HG03354 (cell line): ENCODE measurements around the gene FTCDNL1.
A peak's percentile ranks its signal among the peaks of the same experiment; 100 is the strongest.

Experiments
- ATAC-seq: cut with Tn5 transposase; IDR thresholded peaks from one replicate; pipeline ENCODE4 v1.9.1; 2021; ENCODE audit warnings: mild to moderate bottlenecking; ENCODE audit not compliant: unreplicated experiment, poor library complexity, severe bottlenecking

FTCDNL1 gene

DNA sequence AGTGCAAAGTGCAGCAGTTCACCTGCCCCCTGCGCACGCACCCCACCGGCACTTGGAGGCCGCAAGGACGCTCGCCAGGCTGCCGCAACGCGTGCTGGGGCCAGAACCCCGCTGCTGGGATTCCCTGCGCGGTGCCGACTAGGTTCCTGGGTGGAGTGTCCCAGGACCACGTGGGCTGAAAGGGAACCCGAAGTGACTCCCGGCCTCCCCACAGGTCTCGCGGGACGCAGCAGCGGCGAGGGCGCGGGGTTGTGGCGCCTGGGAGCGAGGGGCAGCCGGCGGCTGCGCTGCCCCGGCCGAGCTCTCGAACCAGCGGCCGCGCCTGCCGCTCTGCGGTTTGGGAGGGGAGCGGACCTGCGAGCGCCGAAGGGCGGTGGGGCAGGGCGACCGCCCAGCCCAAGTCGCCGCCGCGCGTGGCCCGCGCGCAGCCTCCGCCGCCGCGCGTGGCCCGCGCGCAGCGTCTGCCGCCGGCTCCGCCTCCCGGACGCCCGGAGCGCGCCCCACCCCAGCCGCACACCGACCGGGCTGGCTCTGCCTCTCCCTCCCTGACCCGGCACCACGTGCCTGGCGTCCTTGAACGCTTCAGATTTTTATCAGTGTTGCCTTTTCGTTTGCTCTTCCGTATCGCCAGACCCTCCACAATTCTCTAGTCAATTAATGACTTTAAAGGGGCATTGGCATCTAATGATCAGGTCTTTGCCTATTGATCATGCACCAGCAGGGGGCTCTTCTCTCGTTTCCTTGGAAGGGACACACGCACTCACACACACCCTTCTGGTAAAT lies at the start of gene FTCDNL1:
TSS of gene FTCDNL1 (minus strand) at position 475 of the 783 bp plus-strand sequence. CDS start 2,230 bp downstream, outside the sequence.
- ATAC-seq, result peak; percentile 96

DNA sequence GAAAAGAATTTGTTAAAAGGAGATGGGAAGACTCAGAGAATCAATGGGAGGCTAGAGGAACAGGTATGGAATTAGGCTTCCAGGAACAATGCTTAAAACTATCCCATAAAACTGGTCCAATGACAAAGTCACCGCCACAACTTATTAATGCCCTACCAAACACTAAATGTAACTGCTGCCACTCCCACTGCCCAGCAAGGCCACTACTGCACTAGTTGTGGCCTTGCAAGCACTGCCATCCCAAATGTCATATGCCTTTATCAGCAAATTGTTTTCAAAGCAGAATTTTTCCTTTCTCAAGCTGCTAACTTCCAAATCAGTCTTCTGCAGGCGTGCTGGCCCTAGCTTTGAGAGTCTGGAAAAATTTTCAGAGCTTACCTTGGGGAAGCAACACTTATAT lies 45.6 kb upstream of the FTCDNL1 start:
- no peak for ATAC-seq

GRCh38 chr2:199895406-199895805 lies 44.4 kb upstream of the FTCDNL1 start:
- no peak for ATAC-seq

DNA sequence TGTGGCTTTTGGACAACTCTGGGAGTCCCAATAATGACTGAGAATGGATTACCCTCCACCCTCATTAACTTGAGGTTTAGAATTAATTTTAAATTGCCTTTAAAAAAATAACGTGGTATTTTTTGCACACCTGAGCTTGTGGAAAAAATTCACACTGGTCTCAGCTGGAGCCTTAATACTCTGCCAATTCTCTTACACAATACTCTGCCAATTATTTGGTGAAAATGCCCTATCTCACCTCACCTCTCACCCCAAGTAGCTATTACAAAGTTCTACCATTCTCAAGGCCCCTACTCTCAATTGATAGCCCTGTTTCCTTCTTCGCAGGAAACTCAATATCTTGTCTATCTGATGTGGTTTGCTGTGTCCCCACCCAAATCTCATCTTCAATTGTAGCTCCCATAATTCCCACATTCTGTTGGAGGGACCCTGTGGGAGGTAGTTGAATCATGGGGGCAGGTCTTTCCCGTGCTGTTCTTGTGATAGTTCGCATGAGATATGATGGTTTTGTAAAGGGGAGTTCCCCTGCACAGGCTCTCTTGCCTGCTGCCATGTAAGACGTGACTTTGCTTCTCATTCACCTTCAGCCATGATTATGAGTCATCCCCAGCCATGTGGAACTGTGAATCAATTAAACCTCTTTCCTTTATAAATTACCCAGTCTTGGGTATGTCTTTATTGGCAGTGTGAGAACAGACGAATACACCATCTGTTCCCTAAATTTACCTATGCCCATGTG lies 32.7 kb upstream of the FTCDNL1 start:
- no peak for ATAC-seq

DNA sequence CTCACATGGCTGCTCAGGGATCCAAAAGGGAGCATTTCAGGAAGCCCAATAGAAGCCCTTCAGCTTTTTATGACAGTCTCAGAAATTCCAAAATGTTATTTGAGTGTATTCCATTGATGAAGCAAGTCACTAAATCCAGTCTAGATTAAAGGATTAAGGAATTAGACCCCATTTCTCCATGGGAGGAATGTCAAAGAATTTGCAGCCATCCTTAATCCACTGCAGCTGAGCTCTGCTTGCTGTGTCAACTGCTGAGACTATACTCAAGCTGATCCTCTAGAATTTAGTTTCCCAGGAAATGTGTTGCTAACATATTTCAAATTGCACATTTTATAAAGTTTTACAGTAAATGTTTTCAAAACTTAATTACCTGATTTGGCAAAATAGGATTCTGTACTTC lies 31.7 kb upstream of the FTCDNL1 start:
- ATAC-seq, result no peak

DNA sequence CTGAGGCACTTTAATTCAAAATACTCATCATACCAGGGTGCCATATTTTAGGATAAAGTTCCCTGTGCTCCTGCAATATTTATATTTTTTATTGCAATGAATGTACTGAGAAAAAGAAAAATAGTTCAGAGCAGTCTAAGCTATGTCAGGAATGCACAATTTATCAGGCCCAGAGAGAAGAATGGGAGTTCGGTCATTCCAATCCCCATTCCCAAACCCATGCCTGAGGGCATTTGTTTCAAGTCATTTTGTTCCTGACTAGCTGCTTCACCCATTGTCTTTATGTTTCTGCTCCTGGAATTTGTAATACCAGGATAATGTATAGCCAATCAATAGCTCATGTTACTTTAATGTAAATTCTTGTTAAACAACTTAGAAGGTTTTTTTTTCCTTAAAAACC lies 24.4 kb upstream of the FTCDNL1 start:
- ATAC-seq, result no peak

- no peak for ATAC-seq
Measured at GRCh38 chr2:199874209-199874608, 23.2 kb upstream of the FTCDNL1 start.

GRCh38 chr2:199870581-199870980 lies 19.6 kb upstream of the FTCDNL1 start:
- ATAC-seq, result no peak

- ATAC-seq, result no peak
Measured at GRCh38 chr2:199869653-199870052, 18.7 kb upstream of the FTCDNL1 start.

- ATAC-seq, result no peak
Measured at GRCh38 chr2:199869227-199869541, 18.2 kb upstream of the FTCDNL1 start.

DNA sequence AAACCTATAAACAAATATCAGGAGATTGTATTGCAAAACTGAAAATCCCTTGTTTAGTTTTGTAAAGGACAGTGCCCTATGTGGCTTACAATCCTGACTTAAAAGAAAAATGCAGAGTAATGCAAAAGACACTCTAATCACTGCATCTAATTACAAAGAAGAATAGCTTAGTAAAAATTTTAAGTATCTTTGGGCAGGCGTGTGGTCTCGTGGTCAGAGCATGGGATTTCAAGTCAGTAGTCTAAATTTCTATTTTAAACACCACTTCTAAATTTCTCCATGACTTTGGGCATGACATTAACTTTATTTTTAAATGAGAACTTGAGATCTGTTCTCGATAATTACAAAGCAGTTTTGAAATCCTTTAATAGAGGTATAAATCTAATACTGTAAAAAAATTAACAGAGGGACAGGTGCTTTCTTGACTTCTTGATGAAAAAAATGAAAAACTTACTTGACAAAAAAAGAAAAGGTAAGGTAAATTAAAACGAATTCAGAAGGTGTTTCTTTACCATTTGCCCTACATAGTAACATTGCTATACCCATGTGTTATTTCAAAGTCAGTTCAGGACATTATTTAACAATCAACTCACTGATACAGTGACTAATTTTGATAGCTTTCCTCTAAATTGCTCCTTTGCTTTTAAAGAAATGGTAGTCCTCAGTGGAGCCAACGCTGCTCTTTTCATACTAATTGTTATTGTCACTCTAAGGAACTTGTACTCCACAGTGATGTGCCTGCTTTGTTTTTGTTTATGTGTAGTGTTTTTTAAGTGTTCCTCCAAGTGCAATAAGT lies 17.6 kb upstream of the FTCDNL1 start:
- no peak for ATAC-seq

DNA sequence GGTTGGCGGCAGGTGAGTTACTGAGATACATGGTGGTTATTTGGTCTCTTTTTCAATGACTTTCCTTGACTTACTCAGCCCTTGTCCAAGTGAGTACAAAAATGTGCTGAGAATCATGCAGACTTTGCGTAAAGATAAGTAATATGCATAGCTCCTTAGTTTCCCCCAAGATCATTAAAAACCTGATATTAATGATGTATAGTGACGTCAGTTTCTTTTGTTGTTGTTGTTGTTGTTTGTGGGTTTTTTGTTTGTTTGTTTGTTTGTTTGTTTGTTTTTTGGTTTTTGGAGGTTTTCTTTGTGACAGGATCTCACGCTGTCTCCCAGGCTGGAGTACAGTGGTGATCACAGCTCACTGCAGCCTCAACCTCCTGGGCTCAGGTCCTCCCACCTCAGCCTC lies 14.9 kb upstream of the FTCDNL1 start:
- ATAC-seq, result no peak

- no peak for ATAC-seq
Measured at GRCh38 chr2:199862788-199863187, 11.8 kb upstream of the FTCDNL1 start.

DNA sequence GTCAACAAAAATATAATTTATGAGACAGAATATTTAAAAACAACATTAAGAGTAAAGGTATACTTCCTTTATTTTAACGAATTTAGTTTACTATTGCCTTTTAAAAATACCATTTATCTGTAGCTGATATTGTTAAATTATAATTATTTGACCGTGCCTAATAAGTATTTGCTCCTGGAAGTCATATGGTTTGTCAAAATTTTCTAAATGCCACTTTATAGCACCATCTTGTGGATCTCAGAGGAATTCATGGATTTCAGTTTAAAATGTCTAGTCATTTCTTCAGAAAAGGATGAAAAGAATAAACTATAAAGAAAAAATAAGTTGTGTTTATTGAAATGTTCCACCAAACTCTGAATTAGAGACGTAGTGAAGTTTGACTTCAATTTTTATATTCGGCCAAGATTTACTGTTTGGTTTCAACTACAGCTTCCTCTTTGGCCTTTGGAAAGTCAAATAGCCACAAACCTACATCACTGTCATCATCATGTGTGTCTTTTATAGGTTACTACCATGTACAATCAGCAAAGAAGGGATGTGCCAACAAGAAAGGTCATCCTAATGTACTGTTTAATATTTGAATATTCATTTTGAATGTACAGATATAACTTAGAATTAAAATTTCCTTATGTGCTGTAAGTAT lies 10.3 kb upstream of the FTCDNL1 start:
- ATAC-seq, result peak; percentile 43

GRCh38 chr2:199855812-199856211 lies 4.8 kb upstream of the FTCDNL1 start:
- no peak for ATAC-seq

DNA sequence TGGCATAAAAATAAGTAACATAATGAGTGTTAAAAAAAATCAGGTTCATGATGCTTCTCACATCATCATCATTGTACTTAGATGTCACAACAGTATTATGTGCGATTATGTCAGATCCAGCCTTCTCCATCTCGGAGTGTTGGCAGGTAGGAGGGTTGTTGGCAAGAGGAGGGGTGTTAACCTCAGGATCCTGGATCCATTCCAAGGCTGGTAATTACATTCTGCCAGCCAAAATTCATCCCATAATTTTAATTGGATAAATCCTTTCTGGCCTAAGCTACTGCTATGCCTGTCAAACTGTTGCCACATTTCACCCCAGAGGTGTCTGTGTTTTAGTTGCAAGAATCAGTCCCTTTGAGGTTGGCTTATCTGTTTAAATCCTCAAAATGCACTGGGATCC lies 891 bp upstream of the FTCDNL1 start:
- no peak for ATAC-seq

- no peak for ATAC-seq
Measured at GRCh38 chr2:199851501-199851810, 464 bp upstream of the FTCDNL1 start.

GRCh38 chr2:199850218-199850717 lies 724 bp downstream of the FTCDNL1 start:
- no peak for ATAC-seq

DNA sequence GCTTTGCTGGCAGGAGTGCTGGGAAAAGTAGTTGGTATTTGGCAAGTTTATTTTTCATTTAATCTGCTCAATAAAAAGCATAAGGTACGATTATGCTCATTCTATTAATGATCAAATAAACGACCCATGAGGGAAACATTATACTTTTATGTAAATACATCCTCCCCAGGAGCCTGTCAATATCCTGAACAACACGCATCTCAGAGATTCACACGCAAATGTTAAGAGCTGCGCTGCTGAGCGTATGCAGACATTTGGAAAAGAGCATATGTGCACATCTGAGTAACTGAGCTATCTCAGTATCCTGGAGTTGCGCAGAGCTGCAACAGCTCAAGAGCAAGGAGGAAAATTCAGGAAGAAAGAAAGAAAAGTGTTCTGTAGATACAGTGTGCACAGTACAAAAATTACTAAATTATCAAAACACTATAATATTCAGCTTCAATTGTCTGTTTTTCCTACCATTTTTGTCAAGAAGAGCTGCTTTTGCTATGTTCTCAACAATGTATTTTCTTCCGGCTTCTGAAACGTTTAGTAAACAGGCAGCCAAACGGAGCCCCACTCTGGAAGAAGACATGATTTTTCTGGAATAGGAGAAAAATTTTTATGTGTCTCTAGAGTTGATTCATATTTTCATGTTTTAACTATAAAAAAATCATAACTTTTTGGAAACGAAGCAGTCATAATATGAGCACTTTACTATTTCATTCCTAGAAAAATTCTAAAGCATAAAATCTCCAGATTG lies 2.4 kb downstream of the FTCDNL1 start:
- ATAC-seq, result no peak
